ENCODE results near the gene TRIM23. TPM values are rescaled to one million over a fixed set of nuclear protein-coding genes. Genes with fewer than 3 reads are reported as not detected.

Gene TRIM23
- total RNA-seq, 1 donor from 2014 or later, result 16.4 TPM

DNA sequence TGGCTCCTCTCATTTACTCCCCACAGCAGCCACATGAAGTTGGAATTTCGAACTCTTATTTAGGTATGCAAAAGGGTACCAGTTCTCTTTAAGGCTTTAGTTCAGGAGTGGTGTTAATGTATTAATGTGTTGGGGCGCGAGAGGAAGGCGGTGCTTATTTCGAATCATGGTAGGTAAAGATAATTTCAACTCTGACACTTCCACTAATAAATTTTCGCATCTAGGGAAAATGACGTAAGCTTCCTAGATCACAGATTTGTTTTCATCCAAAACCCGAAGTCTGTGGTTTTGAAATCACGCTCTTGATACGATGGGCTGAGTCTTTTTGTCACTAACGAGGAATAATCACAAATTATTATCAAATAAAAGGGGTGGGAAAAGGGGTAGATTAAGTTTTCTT lies 60.4 kb downstream of the TRIM23 start:
- Mint-ChIP-seq H3K9me3 (no peaks in the 10 kb centered on the region), H3K4me3 (peak overlapping the region; percentile 98), H3K27ac (peak overlapping the region; percentile 98), H3K36me3 (no peaks in the 10 kb centered on the region), H3K27me3 (no peaks in the 10 kb centered on the region), H3K4me1 (ENCODE audit: unreplicated experiment) (peaks cover 33% of the 10 kb centered on the region)
- no peak for TF ChIP-seq CTCF (conservative IDR thresholded peaks at IDR 0.05)
- DNase-seq (ENCODE audit: extremely low spot score, unreplicated experiment), result no peak

GRCh38 chr5:65562731-65563701 lies 61.1 kb downstream of the TRIM23 start, which contains the start of the genes CENPK and PPWD1:
CENPK (minus strand) TSS chr5:65563168; CDS start chr5:65554907, 8,261 bp downstream.
PPWD1 (plus strand) TSS chr5:65563296; CDS start chr5:65563311, 15 bp downstream.
- no peak for TF ChIP-seq CTCF (conservative IDR thresholded peaks at IDR 0.05)
- DNase-seq (ENCODE audit: extremely low spot score, unreplicated experiment), result peak; percentile 92
- Mint-ChIP-seq H3K4me1 (ENCODE audit: unreplicated experiment) (peaks cover 33% of the 10 kb centered on the region), H3K9me3 (no peaks in the 10 kb centered on the region), H3K27ac (peak within 1 kb of the TSS; percentile 98), H3K27me3 (no peaks in the 10 kb centered on the region), H3K36me3 (peaks cover 3% of the 10 kb centered on the region), H3K4me3 (peak within 1 kb of the TSS; percentile 98)

GRCh38 chr5:65556718-65557117 lies 67.4 kb downstream of the TRIM23 start:
- H3K36me3 Mint-ChIP-seq, result peaks cover 3% of the 10 kb centered on the region
- no peak for TF ChIP-seq CTCF (conservative IDR thresholded peaks at IDR 0.05)
- no peak overlapping the region for H3K27ac Mint-ChIP-seq
- peaks cover 4% of the 10 kb centered on the region for H3K4me1 Mint-ChIP-seq (ENCODE audit: unreplicated experiment)
- H3K9me3 Mint-ChIP-seq, result no peaks in the 10 kb centered on the region
- no peak overlapping the region for H3K4me3 Mint-ChIP-seq
- H3K27me3 Mint-ChIP-seq, result no peaks in the 10 kb centered on the region
- no peak for DNase-seq (ENCODE audit: extremely low spot score, unreplicated experiment)

DNA sequence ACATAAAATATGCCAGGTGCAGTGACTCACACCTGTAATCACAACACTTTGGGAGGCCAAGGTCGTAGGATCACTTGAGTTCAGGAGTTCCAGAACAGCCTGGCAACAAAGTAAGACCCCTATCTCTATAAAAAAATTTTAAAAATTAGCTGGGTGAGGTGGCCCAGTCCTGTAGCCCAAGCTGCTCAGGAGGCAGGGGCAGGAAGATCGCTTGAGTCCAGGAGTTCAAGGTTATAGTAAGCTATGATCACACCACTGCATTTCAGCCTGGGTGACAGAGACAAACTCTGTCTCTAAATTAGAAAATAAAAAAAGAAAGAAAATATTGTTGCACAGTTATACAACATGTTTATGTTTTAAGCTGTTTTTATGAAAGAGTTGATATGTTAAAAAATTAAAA lies 68.0 kb downstream of the TRIM23 start:
- Mint-ChIP-seq H3K9me3 (no peaks in the 10 kb centered on the region), H3K36me3 (peaks cover 3% of the 10 kb centered on the region), H3K4me3 (no peak overlapping the region), H3K27ac (no peak overlapping the region), H3K27me3 (no peaks in the 10 kb centered on the region), H3K4me1 (ENCODE audit: unreplicated experiment) (peaks cover 1% of the 10 kb centered on the region)
- DNase-seq (ENCODE audit: extremely low spot score, unreplicated experiment), result no peak
- TF ChIP-seq CTCF (conservative IDR thresholded peaks at IDR 0.05), result no peak

- peaks cover 5% of the 10 kb centered on the region for H3K36me3 Mint-ChIP-seq
- TF ChIP-seq CTCF (conservative IDR thresholded peaks at IDR 0.05), result no peak
- H3K27me3 Mint-ChIP-seq, result no peaks in the 10 kb centered on the region
- no peak overlapping the region for H3K27ac Mint-ChIP-seq
- H3K4me3 Mint-ChIP-seq, result no peak overlapping the region
- no peak for DNase-seq (ENCODE audit: extremely low spot score, unreplicated experiment)
- H3K9me3 Mint-ChIP-seq, result no peaks in the 10 kb centered on the region
- no peaks in the 10 kb centered on the region for H3K4me1 Mint-ChIP-seq (ENCODE audit: unreplicated experiment)
Measured at GRCh38 chr5:65555287-65555686, 68.8 kb downstream of the TRIM23 start.
